HG02840 (cell line): ENCODE measurements around the gene SIPA1L3.
A peak's percentile ranks its signal among the peaks of the same experiment; 100 is the strongest.

Experiments
- ATAC-seq: cut with Tn5 transposase; IDR thresholded peaks from one replicate; pipeline ENCODE4 v1.9.1; 2021; ENCODE audit warnings: mild to moderate bottlenecking, moderate library complexity, moderate number of reproducible peaks; ENCODE audit not compliant: unreplicated experiment, low FRiP score

The SIPA1L3 gene

GRCh38 chr19:38033658-38034491, 126.9 kb downstream of the SIPA1L3 start:
- ATAC-seq: peak; percentile 58

GRCh38 chr19:38034492-38034860, 127.5 kb downstream of the SIPA1L3 start:
- ATAC-seq: no peak

GRCh38 chr19:38035515-38036495, 128.8 kb downstream of the SIPA1L3 start:
- ATAC-seq: no peak

GRCh38 chr19:38036707-38037611, 130.0 kb downstream of the SIPA1L3 start:
- no peak for ATAC-seq

GRCh38 chr19:38039966-38040365, 133.0 kb downstream of the SIPA1L3 start:
- ATAC-seq: no peak

- no peak for ATAC-seq
Observed at GRCh38 chr19:38042132-38042531, 135.1 kb downstream of the SIPA1L3 start.

- no peak for ATAC-seq
Observed at GRCh38 chr19:38043649-38044144, 136.7 kb downstream of the SIPA1L3 start.

- no peak for ATAC-seq
Observed at GRCh38 chr19:38044267-38045111, 137.5 kb downstream of the SIPA1L3 start.

GRCh38 chr19:38045554-38046253, 138.7 kb downstream of the SIPA1L3 start:
- no peak for ATAC-seq

- no peak for ATAC-seq
Observed at GRCh38 chr19:38046254-38047048, 139.4 kb downstream of the SIPA1L3 start.

GRCh38 chr19:38047049-38047438, 140.0 kb downstream of the SIPA1L3 start:
- ATAC-seq: no peak

- no peak for ATAC-seq
Observed at GRCh38 chr19:38047641-38048040, 140.6 kb downstream of the SIPA1L3 start.

- peak; percentile 54 for ATAC-seq
Observed at GRCh38 chr19:38049105-38049649, 142.2 kb downstream of the SIPA1L3 start.

- ATAC-seq: no peak
Observed at GRCh38 chr19:38055010-38055409, 148.0 kb downstream of the SIPA1L3 start.

GRCh38 chr19:38055655-38056521, 148.9 kb downstream of the SIPA1L3 start:
- ATAC-seq: no peak

- no peak for ATAC-seq
Observed at GRCh38 chr19:38056646-38057045, 149.6 kb downstream of the SIPA1L3 start.
